Left forelimb (tissue), 1 donor: ENCODE results near the gene U2AF2.

Experiments
- DNase-seq: peaks from one replicate; pipeline ENCODE4 v3.0.0-alpha.2; 2018; ENCODE audit warnings: low spot score

The U2AF2 gene

GRCh38 chr19:55656988-55657747 is 2.3 kb downstream of the U2AF2 start:
- DNase-seq = no peak

- no peak for DNase-seq
These were observed 4.1 kb downstream of the U2AF2 start for GRCh38 chr19:55658846-55659459.

GRCh38 chr19:55659822-55660221 is 5.0 kb downstream of the U2AF2 start:
- DNase-seq = no peak

- DNase-seq = no peak
These were observed 5.6 kb downstream of the U2AF2 start for GRCh38 chr19:55660404-55660803.

GRCh38 chr19:55660991-55661390 is 6.2 kb downstream of the U2AF2 start:
- no peak for DNase-seq

- no peak for DNase-seq
These were observed 7.0 kb downstream of the U2AF2 start for GRCh38 chr19:55661826-55662225.

GRCh38 chr19:55663846-55664536 is 9.2 kb downstream of the U2AF2 start:
- no peak for DNase-seq

- DNase-seq = no peak
These were observed 11.6 kb downstream of the U2AF2 start for GRCh38 chr19:55666343-55667005.

- no peak for DNase-seq
These were observed 12.2 kb downstream of the U2AF2 start for GRCh38 chr19:55667006-55667381.

GRCh38 chr19:55667511-55667910 is 12.7 kb downstream of the U2AF2 start:
- no peak for DNase-seq

GRCh38 chr19:55667958-55668357 is 13.1 kb downstream of the U2AF2 start:
- DNase-seq = no peak

GRCh38 chr19:55668603-55669348 is 13.9 kb downstream of the U2AF2 start:
- no peak for DNase-seq

- DNase-seq = no peak
These were observed 14.8 kb downstream of the U2AF2 start for GRCh38 chr19:55669418-55670279.

- peak; percentile 85 for DNase-seq
These were observed 15.6 kb downstream of the U2AF2 start for GRCh38 chr19:55670280-55671053.

GRCh38 chr19:55671054-55671378 is 16.2 kb downstream of the U2AF2 start:
- no peak for DNase-seq

GRCh38 chr19:55672418-55672817 is 17.6 kb downstream of the U2AF2 start:
- no peak for DNase-seq

- DNase-seq = no peak
These were observed 18.6 kb downstream of the U2AF2 start for GRCh38 chr19:55673465-55673864.

- no peak for DNase-seq
These were observed 19.1 kb downstream of the U2AF2 start for GRCh38 chr19:55673889-55674288.

- DNase-seq = no peak
These were observed 19.6 kb downstream of the U2AF2 start for GRCh38 chr19:55674459-55674840.
